HG02973 (cell line): ENCODE results near the gene RAPGEF4.

Experiments used
- ATAC-seq: cut with Tn5 transposase; IDR thresholded peaks from one replicate; pipeline ENCODE4 v1.9.1; 2021; ENCODE audit warnings: moderate library complexity; ENCODE audit not compliant: unreplicated experiment

Gene RAPGEF4

GRCh38 chr2:172994864-172995263, 259.2 kb downstream of the RAPGEF4 start:
- no peak for ATAC-seq

GRCh38 chr2:172995323-172996244, 259.9 kb downstream of the RAPGEF4 start:
- no peak for ATAC-seq

GRCh38 chr2:172996387-172996961, 260.8 kb downstream of the RAPGEF4 start:
- no peak for ATAC-seq

- ATAC-seq = no peak
These were observed 261.4 kb downstream of the RAPGEF4 start for GRCh38 chr2:172997031-172997430.

GRCh38 chr2:172998547-172999272, 263.1 kb downstream of the RAPGEF4 start:
- ATAC-seq = no peak

- ATAC-seq = no peak
These were observed 264.2 kb downstream of the RAPGEF4 start for GRCh38 chr2:172999641-173000386.

- no peak for ATAC-seq
These were observed 266.3 kb downstream of the RAPGEF4 start for GRCh38 chr2:173001664-173002604.

- no peak for ATAC-seq
These were observed 267.3 kb downstream of the RAPGEF4 start for GRCh38 chr2:173002751-173003541.

GRCh38 chr2:173008786-173009185, 273.1 kb downstream of the RAPGEF4 start:
- no peak for ATAC-seq

GRCh38 chr2:173010233-173010632, 274.6 kb downstream of the RAPGEF4 start:
- ATAC-seq = no peak

- no peak for ATAC-seq
These were observed 280.8 kb downstream of the RAPGEF4 start for GRCh38 chr2:173016451-173016850.

- ATAC-seq = no peak
These were observed 282.2 kb downstream of the RAPGEF4 start for GRCh38 chr2:173017646-173018420.

GRCh38 chr2:173019755-173020154, 284.1 kb downstream of the RAPGEF4 start:
- ATAC-seq = no peak

- ATAC-seq = no peak
These were observed 286.3 kb downstream of the RAPGEF4 start for GRCh38 chr2:173021939-173022371.

GRCh38 chr2:173023718-173024117, 288.1 kb downstream of the RAPGEF4 start:
- no peak for ATAC-seq

GRCh38 chr2:173026479-173026878, 290.8 kb downstream of the RAPGEF4 start:
- ATAC-seq = no peak

GRCh38 chr2:173027181-173028128, 291.8 kb downstream of the RAPGEF4 start:
- ATAC-seq = no peak
